HG02642 (cell line): ENCODE results near the gene ULK4.
"Not testable (repeated sequence)": the region's sequence is repeated elsewhere in the genome, so short reads cannot be mapped to it uniquely, and the experiment has no call there.

ENCODE experiments used
- ATAC-seq: cut with Tn5 transposase; IDR thresholded peaks from one replicate; pipeline ENCODE4 v1.9.1; 2021; ENCODE audit warnings: mild to moderate bottlenecking; ENCODE audit not compliant: unreplicated experiment, poor library complexity

Gene ULK4

DNA sequence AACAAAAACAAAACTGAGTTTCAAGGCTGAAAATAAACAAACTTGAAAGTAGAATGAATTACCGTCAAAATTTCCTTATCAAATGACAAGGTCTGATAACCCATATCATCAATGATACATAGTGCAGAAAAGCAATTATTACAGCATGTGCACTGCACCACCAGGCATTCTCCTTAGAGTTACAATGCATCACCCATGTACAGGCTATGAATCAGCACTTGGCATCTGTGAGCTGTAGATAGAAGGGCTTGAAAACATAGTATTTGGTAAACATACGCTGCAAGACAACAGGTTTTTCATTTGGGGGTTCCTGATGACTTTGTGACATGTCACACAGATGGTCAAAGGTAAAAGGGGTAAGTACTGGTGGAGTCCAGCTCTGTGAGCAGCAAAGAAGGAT is 497.5 kb downstream of the ULK4 start:
- no peak for ATAC-seq

DNA sequence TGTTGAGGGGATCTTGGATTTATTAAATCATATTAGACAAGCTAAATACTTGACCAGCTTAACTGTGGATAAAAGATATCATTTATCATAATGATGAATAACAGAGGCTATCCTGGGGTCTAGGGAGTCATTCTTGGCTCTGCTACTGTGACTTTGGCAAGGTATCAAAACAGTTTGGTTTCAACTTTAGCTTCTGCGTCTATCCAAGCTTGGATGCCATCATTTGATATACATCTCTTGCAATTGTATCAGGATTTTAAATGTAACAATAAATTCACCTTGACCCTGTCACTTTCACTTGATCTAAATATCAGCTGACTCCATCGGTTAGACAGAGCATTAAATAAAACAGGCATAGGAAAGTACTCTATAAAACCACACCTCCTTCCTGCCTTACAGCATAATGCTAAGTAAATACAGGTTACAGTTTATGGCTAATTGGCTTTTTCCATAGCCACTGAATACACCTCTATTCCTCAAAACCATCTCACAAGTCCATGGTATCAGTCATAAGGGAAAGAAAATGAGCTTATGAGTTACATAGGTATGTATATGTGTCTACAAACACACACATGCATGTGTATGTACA is 499.7 kb downstream of the ULK4 start:
- ATAC-seq = no peak

DNA sequence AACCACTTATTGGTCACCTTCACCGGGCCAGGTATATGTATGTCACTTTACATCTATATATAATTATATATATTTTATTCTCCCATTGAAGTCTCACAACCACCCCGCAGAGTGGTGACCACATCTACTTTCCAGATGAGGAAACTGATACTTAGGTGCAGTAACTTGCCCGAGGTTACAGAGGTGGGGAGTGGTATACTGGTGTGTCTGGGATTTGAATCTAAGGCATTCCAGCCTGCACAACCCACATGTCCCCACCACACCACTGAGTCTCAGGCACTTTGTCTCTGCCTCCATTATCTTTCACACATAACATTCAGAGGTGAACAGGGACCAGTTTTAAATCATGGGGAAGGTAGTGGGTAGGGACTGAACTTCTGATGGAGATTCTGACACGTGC is 501.2 kb downstream of the ULK4 start:
- no peak for ATAC-seq

DNA sequence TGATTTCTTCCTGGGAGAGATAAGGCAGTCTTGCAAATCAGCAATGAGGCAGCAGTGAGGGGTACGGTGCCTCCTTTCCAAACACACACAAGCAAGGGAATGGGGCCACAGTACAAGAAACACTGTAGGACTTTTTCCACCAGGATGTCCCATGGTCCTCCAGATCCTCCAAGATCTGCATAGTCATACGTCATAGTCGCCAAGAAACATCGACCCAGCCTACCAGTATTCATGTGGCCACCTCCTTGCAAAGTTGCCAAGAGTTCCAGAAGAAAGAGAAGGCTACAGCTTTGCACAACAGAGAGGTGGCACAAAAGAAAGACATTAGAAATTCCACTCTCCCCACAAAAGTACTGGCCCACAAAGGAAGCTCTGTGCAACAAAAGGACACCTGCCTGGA is 504.7 kb downstream of the ULK4 start:
- ATAC-seq = no peak

DNA sequence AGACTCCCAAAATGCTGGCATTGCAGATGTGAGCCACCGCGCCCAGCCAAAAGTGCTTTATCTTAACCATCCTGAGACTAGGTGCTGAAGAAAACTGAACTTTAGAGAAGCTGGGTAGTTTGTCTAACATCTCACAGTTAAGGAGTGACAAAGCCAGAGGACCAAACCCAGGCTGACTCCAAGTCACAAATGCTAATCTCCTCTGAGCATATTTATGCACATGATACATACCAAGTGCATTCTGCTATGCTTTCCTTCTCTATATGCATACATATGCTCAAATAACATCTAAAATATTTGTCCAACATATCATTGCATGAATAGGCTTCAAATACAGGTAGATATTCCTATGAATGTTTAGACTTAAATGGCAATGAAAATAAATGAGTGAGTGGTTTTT is 505.7 kb downstream of the ULK4 start:
- no peak for ATAC-seq

DNA sequence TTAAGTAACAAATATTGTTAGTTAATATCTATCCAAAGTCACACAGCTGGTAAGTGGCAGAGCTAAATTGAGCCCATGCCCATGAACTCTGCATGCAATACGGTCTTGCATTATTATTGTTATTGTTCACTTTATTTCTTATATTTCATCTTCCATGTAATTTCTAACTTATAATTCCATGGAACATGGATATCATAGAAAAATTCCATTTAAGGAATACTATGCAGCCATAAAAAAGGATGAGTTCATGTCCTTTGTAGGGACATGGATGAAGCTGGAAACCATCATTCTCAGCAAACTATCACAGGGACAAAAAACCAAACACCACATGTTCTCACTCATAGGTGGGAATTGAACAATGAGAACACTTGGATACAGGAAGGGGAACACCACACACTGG is 508.3 kb downstream of the ULK4 start:
- ATAC-seq = not testable (repeated sequence)

DNA sequence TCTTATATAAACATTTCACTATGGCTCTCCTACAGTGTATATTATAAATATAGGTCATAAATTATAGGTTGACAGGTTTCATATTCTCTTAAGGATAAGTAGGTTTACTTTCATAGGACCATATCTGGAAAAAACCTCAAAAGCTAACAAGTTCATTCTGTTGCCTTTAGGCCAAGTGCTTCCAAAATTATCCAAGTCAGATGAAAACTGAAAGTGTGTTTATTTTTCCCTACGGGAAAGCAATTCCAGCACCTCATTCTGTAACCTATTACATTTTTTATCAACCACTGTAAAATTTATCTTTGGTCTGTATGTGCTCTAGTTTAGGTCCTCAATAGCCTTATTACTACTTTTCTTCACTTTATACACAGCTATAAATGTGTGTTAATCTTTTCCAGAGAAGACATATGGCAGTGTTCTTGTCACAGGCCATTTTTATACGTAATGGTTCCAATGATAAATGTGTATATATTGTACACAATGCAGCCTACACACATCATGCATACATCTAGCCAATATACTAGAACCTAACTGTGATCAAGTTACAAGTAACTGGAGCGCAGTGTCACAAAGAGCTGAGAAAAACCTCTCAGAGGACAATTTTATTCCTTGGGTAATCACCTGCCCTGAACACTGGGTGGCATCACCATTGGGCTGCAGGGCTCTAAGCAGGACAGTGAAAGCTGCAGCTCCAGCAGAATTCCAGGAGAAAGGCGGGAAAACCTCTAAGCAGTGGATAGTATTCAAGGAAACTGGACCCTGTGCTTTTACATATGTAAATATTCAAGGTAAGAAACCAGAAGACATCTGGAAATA is 511.3 kb downstream of the ULK4 start:
- ATAC-seq = no peak

DNA sequence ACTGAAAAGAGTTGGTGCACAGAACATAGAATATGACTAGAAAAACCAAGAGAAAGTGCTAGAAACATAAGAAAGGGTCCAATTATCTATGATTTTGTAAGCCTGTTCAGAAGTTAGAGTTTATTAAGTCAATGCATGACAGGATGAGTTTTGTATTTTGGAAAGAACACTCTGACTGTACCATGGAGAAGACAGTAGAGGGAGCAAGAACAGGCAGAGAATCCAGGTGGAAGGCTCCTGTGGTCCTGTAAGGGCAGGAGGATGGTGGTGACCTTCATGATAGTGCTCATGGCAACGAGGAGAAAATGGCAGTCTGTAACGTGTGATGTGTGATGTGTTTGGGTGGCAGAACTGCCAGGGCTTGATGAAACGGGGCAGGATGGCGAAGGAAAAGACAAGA is 513.5 kb downstream of the ULK4 start:
- no peak for ATAC-seq

DNA sequence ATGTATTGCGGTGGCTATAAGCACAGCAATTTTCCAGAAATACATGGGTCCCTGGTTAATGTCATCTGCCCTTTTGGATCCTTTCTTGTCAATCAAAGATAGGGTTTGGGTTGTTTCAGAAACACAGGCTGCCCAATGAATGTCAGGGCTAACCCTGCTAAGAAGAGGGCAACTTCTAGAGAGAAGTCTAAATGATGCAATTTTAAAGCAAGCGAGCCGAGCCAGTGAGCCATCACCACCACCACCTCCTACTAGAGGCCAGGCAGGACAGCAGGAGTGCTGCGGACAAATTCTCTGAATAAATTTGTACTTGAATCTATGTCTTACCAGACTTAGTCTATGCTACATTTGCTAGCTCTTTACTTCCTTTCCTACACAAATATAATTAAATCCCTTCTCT is 514.2 kb downstream of the ULK4 start:
- no peak for ATAC-seq

DNA sequence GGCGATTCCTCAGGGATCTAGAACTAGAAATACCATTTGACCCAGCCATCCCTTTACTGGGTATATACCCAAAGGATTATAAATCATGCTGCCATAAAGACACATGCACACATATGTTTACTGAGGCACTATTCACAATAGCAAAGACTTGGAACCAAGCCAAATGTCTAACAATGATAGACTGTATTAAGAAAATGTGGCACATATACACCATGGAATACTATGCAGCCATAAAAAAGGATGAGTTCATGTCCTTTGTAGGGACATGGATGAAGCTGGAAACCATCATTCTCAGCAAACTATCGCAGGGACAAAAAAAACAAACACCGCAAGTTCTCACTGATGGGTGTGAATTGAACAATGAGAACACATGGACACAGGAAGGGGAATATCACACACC is 515.6 kb downstream of the ULK4 start:
- ATAC-seq = not testable (repeated sequence)

DNA sequence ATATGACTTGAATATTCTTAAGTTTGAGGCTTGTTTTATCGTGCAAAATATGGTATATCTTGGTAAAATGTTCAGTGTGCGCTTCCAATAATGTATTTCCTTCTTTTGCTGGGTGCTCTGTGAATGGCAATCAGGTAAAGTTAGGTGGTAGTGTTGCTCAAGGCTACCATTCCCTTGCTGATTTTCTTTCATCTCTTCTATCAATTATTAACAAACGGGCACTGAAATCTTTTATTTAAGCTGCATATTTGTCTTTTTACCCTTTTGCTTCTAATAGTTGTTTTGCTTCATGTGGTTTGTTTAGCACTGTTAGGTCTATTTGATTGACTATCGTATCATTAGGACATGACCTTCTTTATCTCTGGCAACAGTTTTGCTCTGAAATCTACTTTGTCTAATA is 520.3 kb downstream of the ULK4 start:
- no peak for ATAC-seq

DNA sequence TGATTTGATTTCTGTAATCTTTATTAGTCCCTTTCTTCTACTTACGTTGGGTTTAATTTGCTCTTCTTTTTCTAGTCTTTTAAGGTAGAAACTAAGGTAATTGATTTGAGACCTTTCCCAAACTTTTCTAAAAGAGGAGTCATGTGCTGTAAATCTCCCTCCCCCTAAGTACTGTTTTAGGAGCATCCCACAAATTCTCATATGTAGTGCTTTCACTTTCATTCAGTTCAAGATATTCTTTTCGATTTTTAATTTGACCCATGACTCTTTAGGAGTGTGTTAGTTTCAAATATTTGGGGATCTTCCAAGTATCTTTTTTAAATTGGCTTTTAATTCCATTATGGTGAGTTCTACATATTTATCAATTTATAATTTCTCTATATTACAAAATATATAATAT is 520.8 kb downstream of the ULK4 start:
- ATAC-seq = no peak

DNA sequence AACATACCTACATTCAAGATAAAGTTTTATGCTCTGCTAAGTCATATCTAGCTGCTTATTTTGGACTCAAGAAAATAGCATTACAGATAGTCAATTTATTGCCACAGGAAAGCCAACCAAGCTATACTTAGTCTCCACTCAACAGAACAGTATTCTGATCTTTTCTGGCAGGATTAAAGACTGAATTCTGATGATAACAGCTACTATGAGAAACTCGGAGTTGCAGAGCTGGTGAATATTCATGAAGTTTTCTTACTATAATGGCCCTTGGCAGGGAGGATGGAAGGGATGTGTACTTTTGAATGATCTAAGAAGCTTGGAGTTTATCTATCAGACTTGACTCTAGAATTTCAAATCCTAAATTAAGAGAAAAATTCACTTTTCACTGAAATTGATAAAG is 524.9 kb downstream of the ULK4 start:
- no peak for ATAC-seq

DNA sequence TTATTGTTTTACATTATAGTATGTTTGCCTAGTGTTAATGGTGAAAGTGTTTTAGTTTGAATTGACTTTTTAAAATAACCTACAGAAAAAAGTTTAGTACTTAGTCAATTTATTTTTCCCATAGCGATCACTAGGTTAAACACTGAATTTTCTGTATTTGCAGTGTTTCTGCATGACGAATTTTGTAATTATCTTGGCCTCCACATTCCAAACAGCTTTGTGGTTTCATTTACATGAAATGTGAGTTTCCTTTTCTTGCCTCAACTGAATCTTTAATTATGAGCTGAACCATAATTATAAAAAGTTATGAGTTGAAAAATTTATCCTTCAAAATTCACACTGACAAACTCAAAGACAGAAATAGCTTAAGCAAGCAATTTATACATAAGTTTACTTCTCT is 527.1 kb downstream of the ULK4 start:
- ATAC-seq = no peak

DNA sequence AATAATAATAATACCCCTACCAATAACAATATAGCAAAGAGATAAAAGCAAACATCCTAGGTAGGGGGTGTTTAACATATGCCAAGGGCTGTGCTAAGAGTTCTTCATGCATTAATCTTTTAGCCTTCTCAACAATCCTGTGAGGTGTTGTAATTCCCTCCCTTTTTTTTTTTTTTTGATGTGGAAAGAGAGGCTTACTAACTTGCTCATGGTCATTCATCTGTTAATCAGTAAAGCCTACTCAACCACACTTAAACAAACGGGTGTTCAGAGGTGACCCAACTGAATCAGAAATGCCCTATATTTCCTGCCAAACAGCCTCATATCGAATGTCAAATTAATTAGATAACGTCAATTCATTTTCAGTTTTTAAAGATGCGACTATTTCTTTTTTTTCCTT is 530.5 kb downstream of the ULK4 start:
- ATAC-seq = no peak

DNA sequence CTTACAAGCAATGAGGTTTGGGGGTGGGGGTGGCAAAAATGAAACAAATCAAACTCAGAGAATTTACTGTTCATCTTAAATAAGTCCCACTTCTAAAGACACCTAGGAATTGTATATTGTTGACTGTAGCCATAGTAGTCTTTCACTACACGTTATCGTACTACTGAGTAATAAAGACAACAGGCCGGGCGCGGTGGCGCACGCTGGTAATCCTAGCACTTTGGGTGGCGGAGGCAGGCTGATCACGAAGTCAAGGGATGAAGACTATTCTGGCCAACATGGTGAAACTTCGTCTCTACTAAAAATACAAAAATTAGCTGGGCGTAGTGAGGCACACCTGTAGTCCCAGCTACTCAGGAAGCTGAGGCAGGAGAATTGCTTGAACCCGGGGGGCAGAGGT is 531.0 kb downstream of the ULK4 start:
- ATAC-seq = no peak

DNA sequence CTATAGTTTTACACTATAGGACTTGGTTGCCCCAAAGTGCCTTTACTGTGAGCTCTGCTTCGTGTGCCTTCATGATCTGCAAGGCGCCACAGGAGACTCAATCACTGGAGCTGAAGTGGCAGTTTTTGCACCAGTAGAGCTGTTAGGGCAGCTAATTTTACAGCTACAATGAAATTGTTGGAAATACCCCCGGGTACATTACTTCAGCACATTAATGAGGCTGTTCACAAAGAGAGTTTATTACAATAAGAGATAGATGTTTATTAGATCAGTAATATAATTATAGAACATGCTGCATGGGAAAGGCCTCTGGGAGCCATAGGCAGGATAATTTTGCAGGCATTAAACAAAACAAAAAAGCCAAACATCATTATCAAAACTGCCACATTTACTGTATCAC is 531.5 kb downstream of the ULK4 start:
- no peak for ATAC-seq

DNA sequence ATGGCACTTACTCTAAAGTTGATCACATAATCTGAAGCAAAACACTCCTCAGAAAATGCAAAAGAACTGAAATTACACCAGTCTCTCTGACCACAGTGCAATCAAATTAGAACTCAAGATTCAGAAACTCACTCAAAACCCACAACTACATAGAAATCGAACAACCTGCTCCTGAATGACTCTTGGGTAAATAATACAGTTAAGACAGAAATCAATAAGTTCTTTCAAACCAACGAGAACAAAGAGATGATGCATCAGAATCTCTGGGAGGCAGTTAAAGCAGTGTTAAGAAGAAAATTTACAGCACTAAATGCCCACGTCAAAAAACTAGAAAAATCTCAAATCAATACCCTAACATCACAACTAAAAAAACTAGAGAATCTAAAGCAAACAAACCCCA is 535.4 kb downstream of the ULK4 start:
- ATAC-seq = no peak

DNA sequence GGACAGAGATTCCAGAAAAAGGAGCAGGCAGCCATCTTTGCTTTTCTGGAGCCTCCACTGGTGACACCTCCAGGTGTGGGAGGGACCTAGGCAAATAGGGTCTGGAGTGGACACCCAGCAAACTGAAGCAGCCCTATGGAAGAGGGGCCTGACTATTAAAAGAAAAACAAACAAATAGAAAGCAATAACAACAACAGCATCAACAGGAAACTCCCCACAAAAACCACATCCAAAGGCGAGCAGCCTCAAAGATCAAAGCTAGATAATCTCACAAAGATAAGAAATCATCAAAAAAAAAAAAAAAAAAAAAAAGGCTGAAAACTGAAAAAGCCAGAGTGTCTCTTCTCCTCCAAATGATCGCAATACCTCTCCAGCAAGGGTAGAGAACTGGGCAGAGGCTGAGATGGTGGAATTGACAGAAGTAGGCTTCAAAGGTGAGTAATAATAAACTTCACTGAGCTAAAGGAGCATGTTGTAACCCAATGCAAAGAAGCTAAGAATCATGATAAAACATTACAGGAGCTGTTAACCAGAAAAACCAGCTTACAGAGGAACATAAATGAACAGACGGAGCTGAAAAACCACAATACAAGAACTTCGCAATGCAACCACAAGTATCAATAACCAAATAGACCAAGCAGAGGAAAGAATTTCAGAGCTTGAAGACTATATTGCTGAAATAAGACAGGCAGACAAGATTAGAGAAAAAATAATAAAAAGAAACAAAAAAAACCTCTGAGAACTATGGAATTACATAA is 537.2 kb downstream of the ULK4 start:
- ATAC-seq = no peak

DNA sequence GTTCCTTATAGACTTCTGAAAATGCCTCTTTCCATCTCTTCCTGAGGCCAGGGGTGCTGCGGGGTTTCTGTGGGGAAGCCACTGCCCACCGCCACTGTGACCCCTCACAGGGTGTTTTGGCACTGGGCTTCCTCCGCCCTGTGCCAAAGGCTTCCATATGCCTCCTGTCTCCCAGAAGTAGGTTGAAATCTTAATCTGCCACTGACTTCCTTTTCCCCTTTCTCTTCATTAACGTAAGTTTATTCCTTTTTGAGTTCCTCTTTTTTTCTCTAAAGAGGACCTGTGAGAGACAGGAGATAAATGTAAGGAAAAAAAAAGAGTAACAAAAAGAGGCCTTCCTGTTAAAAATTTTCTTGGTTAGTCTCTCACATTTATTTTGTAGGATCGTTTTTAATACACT is 542.1 kb downstream of the ULK4 start:
- ATAC-seq = no peak

DNA sequence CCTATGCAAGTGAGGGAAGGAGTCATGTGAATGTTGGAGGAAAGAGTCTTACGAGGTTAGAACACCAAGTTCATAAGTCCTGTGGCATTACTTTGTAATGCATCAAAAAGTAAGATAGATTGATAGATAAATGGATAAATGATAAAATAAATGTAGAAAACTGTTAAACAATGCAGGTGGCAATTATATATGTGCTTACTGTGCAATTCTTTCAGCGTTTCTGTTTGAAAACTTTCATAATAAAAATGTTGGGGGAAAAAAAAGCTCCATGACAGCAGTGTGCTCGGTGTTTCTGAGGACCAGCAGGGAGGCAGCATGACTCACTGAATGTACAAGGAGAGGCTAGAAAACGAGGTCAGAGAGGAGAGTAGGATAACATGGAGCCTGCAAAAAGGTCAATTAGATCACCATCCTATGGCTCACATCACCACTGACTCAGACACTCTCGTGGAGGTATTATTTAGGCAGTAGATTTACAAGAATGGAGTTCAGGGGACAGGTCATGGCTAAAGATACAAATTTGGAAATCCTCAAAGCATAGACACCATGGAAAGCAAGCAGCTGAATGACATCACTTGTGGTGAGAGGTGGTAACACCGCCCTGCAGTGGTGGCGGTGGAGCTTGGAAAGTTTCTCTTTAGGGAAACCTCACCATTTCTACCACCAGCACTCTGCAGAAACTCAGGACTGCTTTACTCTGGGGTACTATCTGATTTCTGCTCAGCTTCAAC is 542.8 kb downstream of the ULK4 start:
- ATAC-seq = no peak
